ENCODE results near the gene HNRNPR.
"Not testable (repeated sequence)": the region's sequence is repeated elsewhere in the genome, so short reads cannot be mapped to it uniquely, and the experiment has no call there.

HNRNPR gene

GRCh38 chr1:23274134-23274505 lies 70.0 kb downstream of the HNRNPR start:
- Histone ChIP-seq H4K20me1 (ENCODE audit: insufficient read depth, low read length) (no peaks in the 10 kb centered on the region), H3K27me3 (ENCODE audit: low read depth, low read length) (no peaks in the 10 kb centered on the region), H3K27ac (ENCODE audit: low read length) (no peak overlapping the region), H3K9me3 (ENCODE audit: insufficient read depth, low read length) (no peaks in the 10 kb centered on the region), H3K4me3 (ENCODE audit: low read length) (no peak overlapping the region), H3K4me1 (ENCODE audit: low read length) (peaks cover 12% of the 10 kb centered on the region), H3K36me3 (replicated peaks; ENCODE audit: low read depth, low read length) (no peaks in the 10 kb centered on the region), H3K4me2 (ENCODE audit: low read length) (no peak overlapping the region), H2AFZ (ENCODE audit: low read depth, low read length) (no peak overlapping the region), H3K79me2 (ENCODE audit: low read length) (no peaks in the 10 kb centered on the region), H3K9ac (ENCODE audit: low read length) (no peak overlapping the region)
- TF ChIP-seq EZH2phosphoT487 (IDR thresholded peaks at IDR 0.05; ENCODE audit: low read depth): no peak
- TF ChIP-seq, protein P1, sequence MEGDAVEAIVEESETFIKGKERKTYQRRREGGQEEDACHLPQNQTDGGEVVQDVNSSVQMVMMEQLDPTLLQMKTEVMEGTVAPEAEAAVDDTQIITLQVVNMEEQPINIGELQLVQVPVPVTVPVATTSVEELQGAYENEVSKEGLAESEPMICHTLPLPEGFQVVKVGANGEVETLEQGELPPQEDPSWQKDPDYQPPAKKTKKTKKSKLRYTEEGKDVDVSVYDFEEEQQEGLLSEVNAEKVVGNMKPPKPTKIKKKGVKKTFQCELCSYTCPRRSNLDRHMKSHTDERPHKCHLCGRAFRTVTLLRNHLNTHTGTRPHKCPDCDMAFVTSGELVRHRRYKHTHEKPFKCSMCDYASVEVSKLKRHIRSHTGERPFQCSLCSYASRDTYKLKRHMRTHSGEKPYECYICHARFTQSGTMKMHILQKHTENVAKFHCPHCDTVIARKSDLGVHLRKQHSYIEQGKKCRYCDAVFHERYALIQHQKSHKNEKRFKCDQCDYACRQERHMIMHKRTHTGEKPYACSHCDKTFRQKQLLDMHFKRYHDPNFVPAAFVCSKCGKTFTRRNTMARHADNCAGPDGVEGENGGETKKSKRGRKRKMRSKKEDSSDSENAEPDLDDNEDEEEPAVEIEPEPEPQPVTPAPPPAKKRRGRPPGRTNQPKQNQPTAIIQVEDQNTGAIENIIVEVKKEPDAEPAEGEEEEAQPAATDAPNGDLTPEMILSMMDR (IDR thresholded peaks at IDR 0.05; ENCODE audit: low read depth, low read length): no peak

- H3K9ac ChIP-seq (ENCODE audit: low read length): no peak overlapping the region
- no peak overlapping the region for H2AFZ ChIP-seq (ENCODE audit: low read depth, low read length)
- H3K79me2 ChIP-seq (ENCODE audit: low read length): no peaks in the 10 kb centered on the region
- H3K27me3 ChIP-seq (ENCODE audit: low read depth, low read length): no peaks in the 10 kb centered on the region
- H4K20me1 ChIP-seq (ENCODE audit: insufficient read depth, low read length): no peaks in the 10 kb centered on the region
- no peak overlapping the region for H3K4me3 ChIP-seq (ENCODE audit: low read length)
- peaks cover 12% of the 10 kb centered on the region for H3K4me1 ChIP-seq (ENCODE audit: low read length)
- TF ChIP-seq, protein P1 (IDR thresholded peaks at IDR 0.05; ENCODE audit: low read depth, low read length): no peak
- no peak for TF ChIP-seq EZH2phosphoT487 (IDR thresholded peaks at IDR 0.05; ENCODE audit: low read depth)
- H3K27ac ChIP-seq (ENCODE audit: low read length): no peak overlapping the region
- no peaks in the 10 kb centered on the region for H3K9me3 ChIP-seq (ENCODE audit: insufficient read depth, low read length)
- no peak overlapping the region for H3K4me2 ChIP-seq (ENCODE audit: low read length)
- H3K36me3 ChIP-seq (replicated peaks; ENCODE audit: low read depth, low read length): no peaks in the 10 kb centered on the region
Observed at GRCh38 chr1:23273450-23274133, 70.5 kb downstream of the HNRNPR start.

GRCh38 chr1:23263380-23263887 lies 80.7 kb downstream of the HNRNPR start:
- no peak overlapping the region for H3K9ac ChIP-seq (ENCODE audit: low read length)

GRCh38 chr1:23258082-23258481 lies 86.0 kb downstream of the HNRNPR start:
- H3K36me3 ChIP-seq (replicated peaks; ENCODE audit: low read depth, low read length); H3K4me3 ChIP-seq (ENCODE audit: low read length); H3K79me2 ChIP-seq (ENCODE audit: low read length); H4K20me1 ChIP-seq (ENCODE audit: insufficient read depth, low read length); H3K9me3 ChIP-seq (ENCODE audit: insufficient read depth, low read length); H3K4me2 ChIP-seq (ENCODE audit: low read length); H3K27me3 ChIP-seq (ENCODE audit: low read depth, low read length); H3K4me1 ChIP-seq (ENCODE audit: low read length); H3K9ac ChIP-seq (ENCODE audit: low read length); H3K27ac ChIP-seq (ENCODE audit: low read length); H2AFZ ChIP-seq (ENCODE audit: low read depth, low read length): not testable (repeated sequence)

More at GRCh38 chr1:23263380-23263887, 80.7 kb downstream of the HNRNPR start:
- no peak overlapping the region for H3K4me2 ChIP-seq (ENCODE audit: low read length)
- no peaks in the 10 kb centered on the region for H4K20me1 ChIP-seq (ENCODE audit: insufficient read depth, low read length)
- H3K27me3 ChIP-seq (ENCODE audit: low read depth, low read length): no peaks in the 10 kb centered on the region
- no peak for TF ChIP-seq EZH2phosphoT487 (IDR thresholded peaks at IDR 0.05; ENCODE audit: low read depth)
- TF ChIP-seq, protein P1 (IDR thresholded peaks at IDR 0.05; ENCODE audit: low read depth, low read length): no peak
- H3K36me3 ChIP-seq (replicated peaks; ENCODE audit: low read depth, low read length): no peaks in the 10 kb centered on the region
- no peaks in the 10 kb centered on the region for H3K9me3 ChIP-seq (ENCODE audit: insufficient read depth, low read length)
- no peak overlapping the region for H3K4me3 ChIP-seq (ENCODE audit: low read length)
- H3K27ac ChIP-seq (ENCODE audit: low read length): no peak overlapping the region
- no peak overlapping the region for H2AFZ ChIP-seq (ENCODE audit: low read depth, low read length)
- no peaks in the 10 kb centered on the region for H3K4me1 ChIP-seq (ENCODE audit: low read length)
- no peaks in the 10 kb centered on the region for H3K79me2 ChIP-seq (ENCODE audit: low read length)

DNA sequence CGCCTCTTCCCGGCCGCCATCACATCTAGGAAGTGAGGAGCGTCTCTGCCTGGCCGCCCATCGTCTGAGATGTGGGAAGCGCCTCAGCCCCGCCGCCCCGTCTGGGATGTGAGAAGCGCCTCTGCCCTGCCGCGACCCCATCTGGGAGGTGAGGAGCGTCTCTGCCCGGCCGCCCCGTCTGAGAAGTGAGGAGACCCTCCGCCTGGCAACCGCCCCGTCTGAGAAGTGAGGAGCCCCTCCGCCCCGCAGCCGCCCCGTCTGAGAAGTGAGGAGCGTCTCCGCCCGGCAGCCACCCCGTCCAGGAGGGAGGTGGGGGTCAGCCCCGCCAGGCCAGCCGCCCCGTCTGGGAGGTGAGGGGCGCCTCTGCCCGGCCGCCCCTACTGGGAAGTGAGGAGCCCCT lies 86.7 kb downstream of the HNRNPR start:
- not testable (repeated sequence) for H4K20me1 ChIP-seq (ENCODE audit: insufficient read depth, low read length); H3K9me3 ChIP-seq (ENCODE audit: insufficient read depth, low read length); H3K27me3 ChIP-seq (ENCODE audit: low read depth, low read length); H3K9ac ChIP-seq (ENCODE audit: low read length); H3K4me1 ChIP-seq (ENCODE audit: low read length); H3K4me2 ChIP-seq (ENCODE audit: low read length); H3K79me2 ChIP-seq (ENCODE audit: low read length); H2AFZ ChIP-seq (ENCODE audit: low read depth, low read length); H3K4me3 ChIP-seq (ENCODE audit: low read length); H3K36me3 ChIP-seq (replicated peaks; ENCODE audit: low read depth, low read length); H3K27ac ChIP-seq (ENCODE audit: low read length)

Measured in OCI-LY3 (cell line).